ENCODE data around the gene LGMN. TPM values are rescaled to one million over a fixed set of nuclear protein-coding genes. Genes with fewer than 3 reads are reported as not detected.

Gene LGMN
- total RNA-seq, 1 experiment from 2014 or later = 94.2 TPM

DNA sequence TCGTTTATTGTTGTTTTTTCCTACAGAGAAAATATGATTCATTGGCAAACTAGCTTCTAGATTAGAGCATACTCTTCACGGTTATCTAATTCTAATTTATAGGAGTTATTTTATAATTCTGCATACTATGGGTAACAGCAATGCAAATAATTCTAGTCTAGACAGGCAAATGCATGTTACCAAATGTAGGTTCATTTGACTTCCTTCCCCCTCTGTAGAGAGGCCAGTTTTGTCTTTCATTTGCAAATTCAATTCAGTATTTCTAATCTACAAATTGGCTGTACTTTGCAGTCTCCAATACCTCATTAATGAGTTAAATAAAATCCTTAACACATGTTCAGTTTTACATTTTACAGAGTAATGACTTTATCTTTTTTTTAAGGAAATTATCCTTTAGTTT, 4.2 kb downstream of the LGMN start:
- no peaks in the 10 kb centered on the region for H3K9me3 Mint-ChIP-seq (ENCODE audit: unreplicated experiment)
- POLR2A ChIA-PET = no interaction called here

DNA sequence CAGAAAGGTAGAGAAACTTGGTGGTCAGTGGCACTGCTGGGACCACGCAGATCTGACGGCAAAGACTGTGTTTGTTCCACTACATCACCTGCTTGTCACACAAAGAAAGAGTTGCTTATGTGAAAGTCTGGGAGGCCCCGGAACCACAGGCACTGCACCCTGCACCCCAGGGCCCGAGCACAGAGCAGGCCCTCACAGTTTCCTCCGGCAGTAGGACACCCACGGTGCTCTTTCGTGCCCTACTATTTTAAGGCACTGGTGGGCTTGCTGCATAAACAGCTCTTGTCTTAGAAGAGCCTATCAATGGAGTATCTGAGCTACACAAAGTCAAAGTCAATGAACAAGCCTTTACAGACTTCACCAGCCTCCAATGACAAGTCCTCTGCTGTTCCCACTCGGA, 8.0 kb downstream of the LGMN start:
- ChIA-PET CTCF (no interaction called here), POLR2A (no interaction called here)
- no peaks in the 10 kb centered on the region for H3K9me3 ChIP-seq
- Mint-ChIP-seq H3K27me3 (ENCODE audit: insufficient read depth, unreplicated experiment) (no peaks in the 10 kb centered on the region), H3K36me3 (ENCODE audit: insufficient read depth, unreplicated experiment) (peaks cover 6% of the 10 kb centered on the region), H3K27ac (ENCODE audit: unreplicated experiment) (no peak overlapping the region), H3K9me3 (ENCODE audit: unreplicated experiment) (no peaks in the 10 kb centered on the region), H3K4me1 (ENCODE audit: low read depth, unreplicated experiment) (peaks cover 15% of the 10 kb centered on the region), H3K4me3 (ENCODE audit: unreplicated experiment) (no peak overlapping the region)
- no peak overlapping the region for H3K4me3 ChIP-seq (ENCODE audit: low read depth, low read length)
- no peak for DNase-seq
- no peaks in the 10 kb centered on the region for H3K36me3 ChIP-seq (ENCODE audit: control insufficient read depth, insufficient read depth, low read length)
- TF ChIP-seq CTCF (IDR thresholded peaks at IDR 0.05; ENCODE audit: insufficient read depth in 1 of 2, low read depth in 1 of 2, low read length in 1 of 2, severe bottlenecking in 1 of 2, unreplicated experiment in 1 of 2) = no peak
- intact Hi-C loops (cut with micrococcal nuclease; ENCODE audit: unreplicated experiment) = no loop called here
- no peaks in the 10 kb centered on the region for H3K27me3 ChIP-seq (replicated peaks; ENCODE audit: control insufficient read depth, insufficient read depth, low read length)
- H3K4me1 ChIP-seq = no peaks in the 10 kb centered on the region
- BruUV-seq (replicated peaks) = no TSS peak

More for the DNA sequence above, 4.2 kb downstream of the LGMN start:
- intact Hi-C loops (cut with micrococcal nuclease; ENCODE audit: unreplicated experiment) = no loop called here
- BruUV-seq (replicated peaks) = no TSS peak
- H3K27ac Mint-ChIP-seq (ENCODE audit: unreplicated experiment) = no peak overlapping the region
- no peak overlapping the region for H3K4me3 Mint-ChIP-seq (ENCODE audit: unreplicated experiment)
- Histone ChIP-seq H3K27me3 (replicated peaks; ENCODE audit: control insufficient read depth, insufficient read depth, low read length) (no peaks in the 10 kb centered on the region), H3K4me1 (peaks cover 5% of the 10 kb centered on the region; the same call in 1 of the 2 replicates), H3K9me3 (no peaks in the 10 kb centered on the region), H3K4me3 (ENCODE audit: low read depth, low read length) (no peak overlapping the region), H3K36me3 (ENCODE audit: control insufficient read depth, insufficient read depth, low read length) (no peaks in the 10 kb centered on the region)
- CTCF ChIA-PET = no interaction called here
- peaks cover 7% of the 10 kb centered on the region for H3K4me1 Mint-ChIP-seq (ENCODE audit: low read depth, unreplicated experiment)
- no peaks in the 10 kb centered on the region for H3K27me3 Mint-ChIP-seq (ENCODE audit: insufficient read depth, unreplicated experiment)
- no peak for DNase-seq
- no peak for TF ChIP-seq CTCF (IDR thresholded peaks at IDR 0.05; ENCODE audit: insufficient read depth in 1 of 2, low read depth in 1 of 2, low read length in 1 of 2, severe bottlenecking in 1 of 2, unreplicated experiment in 1 of 2)
- H3K36me3 Mint-ChIP-seq (ENCODE audit: insufficient read depth, unreplicated experiment) = peaks cover 17% of the 10 kb centered on the region

DNA sequence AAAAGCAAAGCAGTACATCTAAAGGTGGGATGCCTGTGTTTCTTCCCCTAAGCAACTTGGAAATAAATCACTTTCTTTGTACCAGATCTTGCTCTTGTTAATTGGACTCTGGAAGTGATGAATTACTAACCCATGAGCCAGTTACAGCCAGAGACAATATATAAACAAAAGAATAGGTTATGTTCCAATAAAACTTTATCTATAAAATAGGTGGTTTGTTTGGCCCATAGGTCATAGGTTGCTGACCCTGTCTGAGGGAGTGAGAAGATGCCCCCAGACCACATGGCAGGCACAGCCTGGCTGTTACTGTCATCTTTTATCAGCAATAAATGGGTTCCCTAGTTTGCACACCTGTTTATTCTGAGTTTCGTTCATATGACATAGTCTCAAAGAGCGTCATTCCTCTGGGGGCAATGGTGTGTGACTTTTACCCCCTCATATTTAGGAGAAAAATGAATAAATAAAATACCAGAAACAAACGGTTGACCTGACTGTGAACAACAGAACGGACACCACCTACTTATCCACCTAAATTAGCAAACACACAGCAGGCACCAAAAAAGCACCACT, 10.7 kb downstream of the LGMN start:
- Mint-ChIP-seq H3K9me3 (ENCODE audit: unreplicated experiment) (no peaks in the 10 kb centered on the region), H3K27me3 (ENCODE audit: insufficient read depth, unreplicated experiment) (no peaks in the 10 kb centered on the region), H3K4me1 (ENCODE audit: low read depth, unreplicated experiment) (peaks cover 15% of the 10 kb centered on the region), H3K4me3 (ENCODE audit: unreplicated experiment) (no peak overlapping the region), H3K27ac (ENCODE audit: unreplicated experiment) (no peak overlapping the region), H3K36me3 (ENCODE audit: insufficient read depth, unreplicated experiment) (peaks cover 6% of the 10 kb centered on the region)
- ChIA-PET POLR2A (no interaction called here), CTCF (no interaction called here)
- Histone ChIP-seq H3K4me1 (peaks cover 4% of the 10 kb centered on the region; the same call in 1 of the 2 replicates), H3K27me3 (replicated peaks; ENCODE audit: control insufficient read depth, insufficient read depth, low read length) (no peaks in the 10 kb centered on the region), H3K36me3 (ENCODE audit: control insufficient read depth, insufficient read depth, low read length) (no peaks in the 10 kb centered on the region), H3K9me3 (no peaks in the 10 kb centered on the region), H3K4me3 (ENCODE audit: low read depth, low read length) (no peak overlapping the region)
- no peak for TF ChIP-seq CTCF (IDR thresholded peaks at IDR 0.05; ENCODE audit: insufficient read depth in 1 of 2, low read depth in 1 of 2, low read length in 1 of 2, severe bottlenecking in 1 of 2, unreplicated experiment in 1 of 2)
- BruUV-seq (replicated peaks) = no TSS peak
- intact Hi-C loops (cut with micrococcal nuclease; ENCODE audit: unreplicated experiment) = no loop called here
- no peak for DNase-seq

Data from Caco-2 (cell line).